Measurements from ENCODE around the gene TRIP10. TPM values are rescaled to one million over a fixed set of nuclear protein-coding genes. Genes with fewer than 3 reads are reported as not detected.

The TRIP10 gene
- total RNA-seq, 2 donors from 2014 or later = 23.1 to 31.9 TPM

DNA sequence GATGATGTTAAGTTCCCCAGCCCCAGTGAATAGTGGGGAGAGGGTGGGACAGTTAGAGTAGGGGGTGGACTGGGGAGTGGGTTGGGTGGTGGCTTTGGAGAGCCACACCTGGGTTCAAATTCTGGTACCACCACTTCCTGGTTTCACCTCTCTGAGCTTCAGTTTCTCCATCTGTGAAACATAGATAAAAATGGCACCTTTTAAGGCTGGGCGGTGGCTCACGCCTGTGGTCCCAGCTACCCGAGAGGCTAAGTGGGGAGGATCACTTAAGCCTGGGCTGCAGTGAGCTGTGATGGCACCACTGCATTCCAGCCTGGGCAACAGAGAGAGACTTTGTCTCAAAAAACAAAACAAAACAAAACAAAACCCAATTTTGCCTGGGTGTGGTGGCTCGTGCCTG, 38.9 kb downstream of the TRIP10 start:
- intact Hi-C loops (cut with DNase I) = loop anchor here (10.0 kb wide), 1 partner anchor 86 kb away; no protein-coding TSS in a partner anchor
- TF ChIP-seq, protein P1, sequence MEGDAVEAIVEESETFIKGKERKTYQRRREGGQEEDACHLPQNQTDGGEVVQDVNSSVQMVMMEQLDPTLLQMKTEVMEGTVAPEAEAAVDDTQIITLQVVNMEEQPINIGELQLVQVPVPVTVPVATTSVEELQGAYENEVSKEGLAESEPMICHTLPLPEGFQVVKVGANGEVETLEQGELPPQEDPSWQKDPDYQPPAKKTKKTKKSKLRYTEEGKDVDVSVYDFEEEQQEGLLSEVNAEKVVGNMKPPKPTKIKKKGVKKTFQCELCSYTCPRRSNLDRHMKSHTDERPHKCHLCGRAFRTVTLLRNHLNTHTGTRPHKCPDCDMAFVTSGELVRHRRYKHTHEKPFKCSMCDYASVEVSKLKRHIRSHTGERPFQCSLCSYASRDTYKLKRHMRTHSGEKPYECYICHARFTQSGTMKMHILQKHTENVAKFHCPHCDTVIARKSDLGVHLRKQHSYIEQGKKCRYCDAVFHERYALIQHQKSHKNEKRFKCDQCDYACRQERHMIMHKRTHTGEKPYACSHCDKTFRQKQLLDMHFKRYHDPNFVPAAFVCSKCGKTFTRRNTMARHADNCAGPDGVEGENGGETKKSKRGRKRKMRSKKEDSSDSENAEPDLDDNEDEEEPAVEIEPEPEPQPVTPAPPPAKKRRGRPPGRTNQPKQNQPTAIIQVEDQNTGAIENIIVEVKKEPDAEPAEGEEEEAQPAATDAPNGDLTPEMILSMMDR (IDR thresholded peaks at IDR 0.05) = no peak
- no peak for TF ChIP-seq POLR2A (IDR thresholded peaks at IDR 0.05)
- Histone ChIP-seq H3K9me3 (no peaks in the 10 kb centered on the region), H3K36me3 (replicated peaks in 1 of 2; ENCODE audit: insufficient read depth in 1 of 2, low read depth in 2 of 2) (no peaks in the 10 kb centered on the region), H3K27ac (no peak overlapping the region), H3K27me3 (no peaks in the 10 kb centered on the region), H3K4me1 (no peaks in the 10 kb centered on the region), H3K4me3 (no peak overlapping the region)
- ATAC-seq (no peak), DNase-seq (no peak)
- 69 to 73% methylated on average over 4 of the region's 4 CpGs for WGBS, 2 donors

DNA sequence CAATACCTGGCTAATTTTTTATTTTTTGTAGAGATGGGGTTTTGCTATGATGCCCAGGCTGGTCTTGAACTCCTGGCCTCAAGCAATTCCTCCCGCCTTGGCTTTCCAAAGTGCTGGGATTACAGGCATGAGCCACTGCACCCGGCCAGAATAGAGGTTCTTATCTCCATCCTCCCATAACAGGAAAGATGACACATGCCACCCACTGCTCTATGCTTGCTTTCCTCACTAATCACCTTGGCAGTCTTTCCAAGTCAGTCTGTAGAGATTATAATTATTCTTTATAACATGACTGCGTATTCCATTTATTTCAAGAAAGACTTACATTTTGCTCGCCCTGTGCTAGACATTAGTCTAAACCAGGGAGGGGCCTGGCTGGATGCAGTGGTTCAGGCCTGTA, 39.7 kb downstream of the TRIP10 start:
- 53 to 76% methylated on average over 3 to 4 of the region's 4 CpGs for WGBS, 2 donors
- Histone ChIP-seq H3K27me3 (no peaks in the 10 kb centered on the region), H3K4me1 (no peaks in the 10 kb centered on the region), H3K9me3 (no peaks in the 10 kb centered on the region), H3K27ac (no peak overlapping the region), H3K36me3 (replicated peaks in 1 of 2; ENCODE audit: insufficient read depth in 1 of 2, low read depth in 2 of 2) (no peaks in the 10 kb centered on the region), H3K4me3 (no peak overlapping the region)
- TF ChIP-seq POLR2A (IDR thresholded peaks at IDR 0.05) = no peak
- TF ChIP-seq, protein P1 (IDR thresholded peaks at IDR 0.05) = no peak
- DNase-seq (no peak), ATAC-seq (no peak)
- intact Hi-C loops (cut with DNase I) = loop anchor here (10.0 kb wide), 1 partner anchor 86 kb away; no protein-coding TSS in a partner anchor

DNA sequence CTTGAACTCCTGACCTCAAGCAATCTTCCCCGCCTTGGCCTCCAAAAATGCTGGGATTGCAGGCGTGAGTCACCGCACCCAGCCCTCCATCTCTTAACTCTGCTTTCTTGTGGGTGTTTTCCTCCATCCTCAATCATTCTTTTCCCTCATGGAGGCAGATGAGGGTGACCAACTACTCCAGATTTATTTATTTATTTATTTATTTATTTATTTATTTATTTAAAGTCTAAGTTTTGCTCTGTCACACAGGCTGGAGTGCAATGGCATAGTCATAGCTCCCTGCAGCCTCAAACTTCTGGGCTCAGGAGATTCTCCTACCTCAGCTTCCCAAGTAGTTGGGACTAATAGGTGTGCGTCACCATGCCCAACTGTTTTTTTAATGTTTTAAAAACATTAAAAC, 47.9 kb downstream of the TRIP10 start:
- no peak for DNase-seq
- H3K27me3 ChIP-seq = no peaks in the 10 kb centered on the region

DNA sequence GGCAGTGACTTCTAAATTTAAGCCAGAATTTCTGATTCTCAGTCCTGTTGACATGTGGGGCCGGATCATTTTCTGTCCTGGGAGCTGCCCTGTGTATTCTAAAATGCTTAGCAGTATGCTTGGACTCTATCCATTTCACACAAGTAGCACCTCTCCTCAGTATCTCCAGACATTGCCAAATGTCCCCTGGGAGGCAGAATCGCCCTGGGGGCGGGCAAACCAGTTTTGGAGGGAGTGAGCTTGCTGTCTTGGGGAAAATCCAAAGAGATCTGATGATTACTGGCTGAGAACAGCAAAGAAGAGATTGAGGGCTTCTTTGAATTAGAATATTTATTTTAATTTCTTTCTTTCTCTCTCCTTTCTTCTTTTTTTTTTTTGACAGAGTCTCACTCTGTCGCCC, 49.4 kb downstream of the TRIP10 start:
- TF ChIP-seq, protein P1 (IDR thresholded peaks at IDR 0.05) = no peak
- TF ChIP-seq POLR2A (IDR thresholded peaks at IDR 0.05) = no peak
- H3K9me3 ChIP-seq = no peaks in the 10 kb centered on the region
- no peaks in the 10 kb centered on the region for H3K36me3 ChIP-seq (replicated peaks in 1 of 2; ENCODE audit: insufficient read depth in 1 of 2, low read depth in 2 of 2)
- H3K4me1 ChIP-seq = no peaks in the 10 kb centered on the region
- H3K27ac ChIP-seq = no peak overlapping the region
- DNase-seq (no peak), ATAC-seq (no peak)
- intact Hi-C loops (cut with DNase I) = no loop called here
- WGBS, 2 donors = 52 to 57% methylated on average over 4 of the region's 4 CpGs
- H3K4me3 ChIP-seq = no peak overlapping the region
- H3K27me3 ChIP-seq = no peaks in the 10 kb centered on the region

More for the DNA sequence above, 47.9 kb downstream of the TRIP10 start:
- H3K9me3 ChIP-seq = no peaks in the 10 kb centered on the region
- 88% methylated on average over 4 of the region's 4 CpGs for WGBS, 2 donors
- H3K27ac ChIP-seq = no peak overlapping the region
- no peak overlapping the region for H3K4me3 ChIP-seq
- TF ChIP-seq, protein P1 (IDR thresholded peaks at IDR 0.05) = no peak
- no peak for TF ChIP-seq POLR2A (IDR thresholded peaks at IDR 0.05)
- H3K4me1 ChIP-seq = no peaks in the 10 kb centered on the region
- no peak for ATAC-seq
- no peaks in the 10 kb centered on the region for H3K36me3 ChIP-seq (replicated peaks in 1 of 2; ENCODE audit: insufficient read depth in 1 of 2, low read depth in 2 of 2)
- intact Hi-C loops (cut with DNase I) = no loop called here
